ENCODE data around the gene HSD17B11.
"Not testable (repeated sequence)": the region's sequence is repeated elsewhere in the genome, so short reads cannot be mapped to it uniquely, and the experiment has no call there.

Gene HSD17B11

GRCh38 chr4:87356832-87357526, 34.0 kb downstream of the HSD17B11 start:
- Histone ChIP-seq H3K9ac (ENCODE audit: insufficient read length) (no peak overlapping the region), H3K36me3 (ENCODE audit: insufficient read depth, low read length) (no peaks in the 10 kb centered on the region), H3K27ac (no peak overlapping the region), H3K9me3 (ENCODE audit: low read depth, low read length) (no peaks in the 10 kb centered on the region), H3K4me3 (no peak overlapping the region)
- TF ChIP-seq POLR2AphosphoS5 (IDR thresholded peaks at IDR 0.05; ENCODE audit: borderline replicate concordance, low read depth, low read length) = no peak
- no peak for TF ChIP-seq FOXP2 (optimal IDR thresholded peaks at IDR 0.05; ENCODE audit: control extremely low read depth, extremely low read length, insufficient read depth)
- no peak for TF ChIP-seq EZH2 (IDR thresholded peaks at IDR 0.05)
- DNase-seq (ENCODE audit: low read depth, low spot score) = no peak

- no peaks in the 10 kb centered on the region for H3K36me3 ChIP-seq (ENCODE audit: insufficient read depth, low read length)
- H3K9ac ChIP-seq (ENCODE audit: insufficient read length) = no peak overlapping the region
- H3K4me3 ChIP-seq = no peak overlapping the region
- TF ChIP-seq EZH2 (IDR thresholded peaks at IDR 0.05) (no peak), FOXP2 (optimal IDR thresholded peaks at IDR 0.05; ENCODE audit: control extremely low read depth, extremely low read length, insufficient read depth) (no peak), POLR2AphosphoS5 (IDR thresholded peaks at IDR 0.05; ENCODE audit: borderline replicate concordance, low read depth, low read length) (no peak)
- no peak for DNase-seq (ENCODE audit: low read depth, low spot score)
- no peaks in the 10 kb centered on the region for H3K9me3 ChIP-seq (ENCODE audit: low read depth, low read length)
- peak overlapping the region; percentile 6; the same call in 1 of the 2 replicates for H3K27ac ChIP-seq
Observed at GRCh38 chr4:87354168-87355102, 36.6 kb downstream of the HSD17B11 start.

- DNase-seq (ENCODE audit: low read depth, low spot score) = peak; percentile 18
- no peaks in the 10 kb centered on the region for H3K9me3 ChIP-seq (ENCODE audit: low read depth, low read length)
- no peaks in the 10 kb centered on the region for H3K36me3 ChIP-seq (ENCODE audit: insufficient read depth, low read length)
- TF ChIP-seq FOXP2 (optimal IDR thresholded peaks at IDR 0.05; ENCODE audit: control extremely low read depth, extremely low read length, insufficient read depth) (no peak), POLR2AphosphoS5 (IDR thresholded peaks at IDR 0.05; ENCODE audit: borderline replicate concordance, low read depth, low read length) (no peak), EZH2 (IDR thresholded peaks at IDR 0.05) (no peak)
- no peak overlapping the region for H3K4me3 ChIP-seq
- no peak overlapping the region for H3K9ac ChIP-seq (ENCODE audit: insufficient read length)
- peak overlapping the region; percentile 6; the same call in 1 of the 2 replicates for H3K27ac ChIP-seq
Observed at GRCh38 chr4:87353592-87353991, 37.4 kb downstream of the HSD17B11 start.

GRCh38 chr4:87345139-87345538, 45.8 kb downstream of the HSD17B11 start:
- no peak overlapping the region for H3K4me3 ChIP-seq
- TF ChIP-seq FOXP2 (optimal IDR thresholded peaks at IDR 0.05; ENCODE audit: control extremely low read depth, extremely low read length, insufficient read depth) (no peak), POLR2AphosphoS5 (IDR thresholded peaks at IDR 0.05; ENCODE audit: borderline replicate concordance, low read depth, low read length) (no peak), EZH2 (IDR thresholded peaks at IDR 0.05) (no peak)
- peaks cover 8% of the 10 kb centered on the region for H3K36me3 ChIP-seq (ENCODE audit: insufficient read depth, low read length)
- H3K27ac ChIP-seq = no peak overlapping the region
- no peak for DNase-seq (ENCODE audit: low read depth, low spot score)
- H3K9me3 ChIP-seq (ENCODE audit: low read depth, low read length) = no peaks in the 10 kb centered on the region
- H3K9ac ChIP-seq (ENCODE audit: insufficient read length) = no peak overlapping the region

- Histone ChIP-seq H3K9ac (ENCODE audit: insufficient read length) (no peak overlapping the region), H3K36me3 (ENCODE audit: insufficient read depth, low read length) (peaks cover 8% of the 10 kb centered on the region), H3K27ac (no peak overlapping the region), H3K9me3 (ENCODE audit: low read depth, low read length) (no peaks in the 10 kb centered on the region), H3K4me3 (no peak overlapping the region)
- no peak for DNase-seq (ENCODE audit: low read depth, low spot score)
- TF ChIP-seq EZH2 (IDR thresholded peaks at IDR 0.05) = no peak
- TF ChIP-seq POLR2AphosphoS5 (IDR thresholded peaks at IDR 0.05; ENCODE audit: borderline replicate concordance, low read depth, low read length) = no peak
- no peak for TF ChIP-seq FOXP2 (optimal IDR thresholded peaks at IDR 0.05; ENCODE audit: control extremely low read depth, extremely low read length, insufficient read depth)
Observed at GRCh38 chr4:87342872-87343271, 48.1 kb downstream of the HSD17B11 start.

GRCh38 chr4:87341954-87342635, 48.9 kb downstream of the HSD17B11 start:
- H3K36me3 ChIP-seq (ENCODE audit: insufficient read depth, low read length); H3K9ac ChIP-seq (ENCODE audit: insufficient read length); H3K4me3 ChIP-seq; DNase-seq (ENCODE audit: low read depth, low spot score); H3K9me3 ChIP-seq (ENCODE audit: low read depth, low read length); H3K27ac ChIP-seq: not testable (repeated sequence)

GRCh38 chr4:87339440-87339839, 51.5 kb downstream of the HSD17B11 start:
- DNase-seq (ENCODE audit: low read depth, low spot score) = no peak
- H3K9me3 ChIP-seq (ENCODE audit: low read depth, low read length) = no peaks in the 10 kb centered on the region
- H3K27ac ChIP-seq = no peak overlapping the region
- peaks cover 2% of the 10 kb centered on the region; the same call in 1 of the 2 replicates for H3K36me3 ChIP-seq (ENCODE audit: insufficient read depth, low read length)
- TF ChIP-seq FOXP2 (optimal IDR thresholded peaks at IDR 0.05; ENCODE audit: control extremely low read depth, extremely low read length, insufficient read depth) (no peak), EZH2 (IDR thresholded peaks at IDR 0.05) (no peak), POLR2AphosphoS5 (IDR thresholded peaks at IDR 0.05; ENCODE audit: borderline replicate concordance, low read depth, low read length) (no peak)
- no peak overlapping the region for H3K9ac ChIP-seq (ENCODE audit: insufficient read length)
- no peak overlapping the region for H3K4me3 ChIP-seq

- DNase-seq (ENCODE audit: low read depth, low spot score) = no peak
- H3K4me3 ChIP-seq = no peak overlapping the region
- TF ChIP-seq EZH2 (IDR thresholded peaks at IDR 0.05) (no peak), FOXP2 (optimal IDR thresholded peaks at IDR 0.05; ENCODE audit: control extremely low read depth, extremely low read length, insufficient read depth) (no peak), POLR2AphosphoS5 (IDR thresholded peaks at IDR 0.05; ENCODE audit: borderline replicate concordance, low read depth, low read length) (no peak)
- H3K27ac ChIP-seq = no peak overlapping the region
- no peaks in the 10 kb centered on the region for H3K36me3 ChIP-seq (ENCODE audit: insufficient read depth, low read length)
- peaks cover 6% of the 10 kb centered on the region; the same call in 1 of the 2 replicates for H3K9me3 ChIP-seq (ENCODE audit: low read depth, low read length)
- no peak overlapping the region for H3K9ac ChIP-seq (ENCODE audit: insufficient read length)
Observed at GRCh38 chr4:87337361-87337760, 53.6 kb downstream of the HSD17B11 start.
